GM20000 (cell line): ENCODE data around the gene KCNQ1OT1.

Experiments used
- DNase-seq: peaks from one replicate; pipeline ENCODE4 v3.0.0; 2012; ENCODE audit warnings: low spot score
- CTCF ChIP-seq: IDR thresholded peaks from 2 replicates; pipeline ENCODE4 v1.5.1; 2012; ENCODE audit warnings: mild to moderate bottlenecking, control low read depth; ENCODE audit errors: extremely low read depth, missing control alignments

KCNQ1OT1 gene

DNA sequence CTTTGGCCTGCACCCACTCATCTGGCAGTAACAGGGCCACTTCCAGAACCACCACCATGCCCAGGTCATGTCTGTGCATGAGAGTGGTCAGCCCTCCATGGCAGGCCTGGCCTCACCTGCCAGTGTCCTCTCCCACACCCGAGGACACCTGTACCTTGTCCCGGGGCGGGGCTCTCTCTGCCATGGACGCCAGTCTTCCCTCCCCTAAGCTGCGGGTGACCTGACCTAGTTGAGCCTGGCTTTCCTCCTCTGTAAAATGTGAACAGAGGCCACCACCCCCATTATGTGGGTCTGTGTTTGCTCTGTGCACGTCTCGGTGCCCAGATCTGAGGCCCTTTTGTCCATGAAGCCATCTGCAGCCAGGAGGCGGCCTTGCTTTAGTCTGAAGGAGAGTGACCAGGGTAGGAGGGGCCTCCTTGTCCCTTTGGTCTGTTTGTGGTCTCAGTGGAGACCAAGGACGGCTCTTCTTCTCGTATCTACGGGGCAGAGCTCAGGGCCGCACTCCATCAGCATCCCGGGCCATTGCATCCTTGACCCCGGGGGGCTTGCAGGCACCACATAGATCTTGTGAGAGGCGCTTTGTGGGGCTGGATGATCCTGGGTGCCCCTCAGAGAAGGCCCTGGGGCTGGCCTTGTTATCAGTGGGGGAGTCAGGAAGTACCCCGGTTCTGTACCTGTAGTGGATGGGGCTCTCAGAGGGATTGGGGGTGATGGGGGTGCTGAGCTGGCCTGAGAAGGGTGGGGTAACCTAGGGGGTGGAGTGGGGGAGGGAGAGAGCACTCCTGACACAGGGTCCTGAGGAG is 133.4 kb downstream of the KCNQ1OT1 start:
- DNase-seq: no peak
- TF ChIP-seq CTCF: peak; percentile 33

DNA sequence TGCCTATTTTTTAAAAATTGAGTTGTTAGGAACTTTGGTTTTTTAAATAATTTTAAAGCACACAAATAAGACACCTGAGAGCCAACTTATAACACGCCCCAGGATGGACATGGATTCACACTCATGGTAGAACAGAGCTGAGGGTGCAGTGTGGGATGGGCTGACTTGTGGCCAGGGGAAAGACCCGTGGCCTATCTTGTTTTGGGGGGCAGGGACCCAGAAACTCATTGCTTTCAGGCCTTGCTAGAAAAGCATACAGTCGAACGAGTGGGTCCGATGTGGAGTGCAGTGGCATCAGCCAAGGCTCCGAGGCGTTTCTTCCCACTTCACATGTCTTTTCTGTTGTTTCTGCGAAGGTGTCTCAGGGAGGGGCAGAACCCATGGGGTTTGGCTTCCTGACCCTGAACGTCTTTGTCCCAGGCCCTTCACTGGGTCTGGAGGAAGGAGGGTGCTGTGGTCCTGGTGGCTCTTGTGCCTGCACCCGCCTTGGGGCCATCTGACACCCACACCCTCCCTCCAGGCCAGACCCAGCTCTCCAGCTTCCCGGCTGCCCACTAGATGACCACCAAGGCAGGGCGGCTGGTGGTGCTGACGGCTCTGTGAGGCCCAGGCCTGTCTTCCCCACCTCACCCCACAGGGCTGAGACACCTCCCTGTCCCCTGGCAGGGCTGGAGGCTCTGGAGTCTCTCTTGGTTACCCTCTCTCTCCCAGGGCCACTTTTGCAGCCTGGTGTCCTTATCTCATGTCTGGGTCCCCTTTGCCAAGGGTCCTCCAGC is 134.2 kb downstream of the KCNQ1OT1 start:
- no peak for DNase-seq
- TF ChIP-seq CTCF: no peak

GRCh38 chr11:2564588-2565425 is 135.0 kb downstream of the KCNQ1OT1 start:
- DNase-seq: no peak
- no peak for TF ChIP-seq CTCF

GRCh38 chr11:2564008-2564530 is 135.7 kb downstream of the KCNQ1OT1 start:
- TF ChIP-seq CTCF: no peak
- no peak for DNase-seq

DNA sequence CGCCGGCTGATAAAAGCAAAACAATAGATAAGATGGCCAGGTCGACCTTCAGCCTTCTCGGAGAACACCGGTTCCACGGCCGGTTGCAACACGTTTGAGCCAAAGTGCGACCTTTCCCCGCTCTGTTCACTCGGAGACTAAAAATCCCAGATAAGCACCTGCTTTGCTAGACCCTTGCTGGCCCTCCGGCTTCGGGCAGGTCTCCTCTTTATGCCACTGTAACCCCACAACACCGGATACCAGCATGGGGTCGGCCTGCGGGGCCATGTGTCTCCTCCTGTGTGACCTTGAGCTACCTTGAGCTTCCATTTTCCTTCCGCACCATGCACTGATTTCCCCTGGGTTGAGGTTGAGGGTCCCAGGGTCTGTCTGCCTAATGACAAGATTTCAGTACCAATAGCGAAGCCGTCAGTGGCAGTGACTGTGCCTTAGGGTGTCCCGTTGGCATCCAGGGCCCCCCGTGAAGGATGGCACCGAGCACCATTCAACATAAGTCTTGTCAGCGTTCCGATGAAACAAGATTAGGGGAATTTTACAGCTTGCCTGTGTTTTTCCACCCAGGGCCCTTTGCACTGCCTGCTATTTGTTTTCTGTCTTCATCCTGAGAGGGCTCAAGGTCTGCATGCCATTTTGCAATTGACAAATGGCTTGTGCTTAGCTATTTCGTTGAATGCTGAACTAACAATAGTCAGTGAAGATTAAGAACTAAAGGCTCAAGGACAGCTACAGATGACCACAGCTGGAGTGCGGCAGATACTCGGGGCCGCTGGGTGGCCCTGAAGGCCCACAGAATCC is 136.4 kb downstream of the KCNQ1OT1 start:
- no peak for TF ChIP-seq CTCF
- DNase-seq: no peak

- no peak for TF ChIP-seq CTCF
- no peak for DNase-seq
Observed at GRCh38 chr11:2562890-2563212, 136.9 kb downstream of the KCNQ1OT1 start.
